ENCODE results near the gene FBXW7.

FBXW7 gene

GRCh38 chr4:152289941-152290340, 246.0 kb downstream of the FBXW7 start:
- Histone ChIP-seq H4K12ac (ENCODE audit: low read depth, low read length) (no peak overlapping the region), H2BK5ac (ENCODE audit: low read depth, low read length, poor library complexity) (no peak overlapping the region), H3K79me1 (ENCODE audit: low read length) (no peaks in the 10 kb centered on the region), H4K91ac (ENCODE audit: low read depth, low read length) (no peak overlapping the region), H3K36me3 (ENCODE audit: control insufficient read depth in 1 of 2, insufficient read depth in 2 of 2, low read length in 2 of 2) (no peaks in the 10 kb centered on the region), H3K14ac (ENCODE audit: low read length) (no peak overlapping the region), H3K4me1 (ENCODE audit: control insufficient read depth in 1 of 2, insufficient read depth in 2 of 2, low read length in 2 of 2) (no peaks in the 10 kb centered on the region), H3K9ac (ENCODE audit: low read length) (no peak overlapping the region), H3K27me3 (ENCODE audit: insufficient read depth, low read length) (no peaks in the 10 kb centered on the region), H3K79me2 (ENCODE audit: control insufficient read depth, insufficient read depth, low read length, poor library complexity) (no peaks in the 10 kb centered on the region), H2BK120ac (ENCODE audit: insufficient read depth, low read length, poor library complexity) (no peak overlapping the region), H3K4ac (ENCODE audit: low read depth, low read length) (no peak overlapping the region), H3K9me3 (ENCODE audit: insufficient read depth, low read depth, low read length) (no peaks in the 10 kb centered on the region), H3K27ac (ENCODE audit: low read depth, low read length) (no peak overlapping the region), H3K18ac (ENCODE audit: low read length) (no peak overlapping the region), H3K23ac (ENCODE audit: low read length) (no peak overlapping the region), H3K4me3 (ENCODE audit: low read depth, low read length) (no peak overlapping the region), H2AFZ (ENCODE audit: insufficient read depth, low read length, poor library complexity) (no peak overlapping the region), H4K8ac (ENCODE audit: low read depth, low read length) (no peak overlapping the region), H3K4me2 (ENCODE audit: low read length) (no peak overlapping the region), H2AK5ac (ENCODE audit: low read length) (no peak overlapping the region), H2BK12ac (ENCODE audit: low read length) (no peak overlapping the region)
- no CpG with 5 or more reads among the region's 4 CpGs for WGBS (ENCODE audit: extremely low coverage, insufficient coverage, insufficient read length)
- no peak for DNase-seq

GRCh38 chr4:152289541-152289940, 246.4 kb downstream of the FBXW7 start:
- no peaks in the 10 kb centered on the region for H3K79me2 ChIP-seq (ENCODE audit: control insufficient read depth, insufficient read depth, low read length, poor library complexity)
- H3K27ac ChIP-seq (ENCODE audit: low read depth, low read length) = no peak overlapping the region
- H3K79me1 ChIP-seq (ENCODE audit: low read length) = no peaks in the 10 kb centered on the region
- no peak overlapping the region for H2AFZ ChIP-seq (ENCODE audit: insufficient read depth, low read length, poor library complexity)
- H3K4me1 ChIP-seq (ENCODE audit: control insufficient read depth in 1 of 2, insufficient read depth in 2 of 2, low read length in 2 of 2) = no peaks in the 10 kb centered on the region
- H3K4me2 ChIP-seq (ENCODE audit: low read length) = no peak overlapping the region
- H4K91ac ChIP-seq (ENCODE audit: low read depth, low read length) = no peak overlapping the region
- no peak overlapping the region for H3K23ac ChIP-seq (ENCODE audit: low read length)
- WGBS (ENCODE audit: extremely low coverage, insufficient coverage, insufficient read length) = no CpG with 5 or more reads among the region's 3 CpGs
- no peaks in the 10 kb centered on the region for H3K27me3 ChIP-seq (ENCODE audit: insufficient read depth, low read length)
- no peak overlapping the region for H3K9ac ChIP-seq (ENCODE audit: low read length)
- H3K18ac ChIP-seq (ENCODE audit: low read length) = no peak overlapping the region
- H3K14ac ChIP-seq (ENCODE audit: low read length) = no peak overlapping the region
- H2AK5ac ChIP-seq (ENCODE audit: low read length) = no peak overlapping the region
- no peak overlapping the region for H2BK12ac ChIP-seq (ENCODE audit: low read length)
- DNase-seq = no peak
- H2BK5ac ChIP-seq (ENCODE audit: low read depth, low read length, poor library complexity) = no peak overlapping the region
- no peak overlapping the region for H4K8ac ChIP-seq (ENCODE audit: low read depth, low read length)
- no peak overlapping the region for H3K4ac ChIP-seq (ENCODE audit: low read depth, low read length)
- no peak overlapping the region for H4K12ac ChIP-seq (ENCODE audit: low read depth, low read length)
- no peaks in the 10 kb centered on the region for H3K9me3 ChIP-seq (ENCODE audit: insufficient read depth, low read depth, low read length)
- H3K36me3 ChIP-seq (ENCODE audit: control insufficient read depth in 1 of 2, insufficient read depth in 2 of 2, low read length in 2 of 2) = no peaks in the 10 kb centered on the region
- H3K4me3 ChIP-seq (ENCODE audit: low read depth, low read length) = no peak overlapping the region
- H2BK120ac ChIP-seq (ENCODE audit: insufficient read depth, low read length, poor library complexity) = no peak overlapping the region

- no peak overlapping the region for H2AK5ac ChIP-seq (ENCODE audit: low read length)
- H3K27me3 ChIP-seq (ENCODE audit: insufficient read depth, low read length) = no peaks in the 10 kb centered on the region
- H3K4me3 ChIP-seq (ENCODE audit: low read depth, low read length) = no peak overlapping the region
- no peaks in the 10 kb centered on the region for H3K79me1 ChIP-seq (ENCODE audit: low read length)
- no peak overlapping the region for H3K14ac ChIP-seq (ENCODE audit: low read length)
- no peak overlapping the region for H3K23ac ChIP-seq (ENCODE audit: low read length)
- H3K18ac ChIP-seq (ENCODE audit: low read length) = no peak overlapping the region
- H3K4me2 ChIP-seq (ENCODE audit: low read length) = no peak overlapping the region
- no peak overlapping the region for H4K12ac ChIP-seq (ENCODE audit: low read depth, low read length)
- peaks cover 4% of the 10 kb centered on the region for H3K9me3 ChIP-seq (ENCODE audit: insufficient read depth, low read depth, low read length)
- no peak overlapping the region for H2BK5ac ChIP-seq (ENCODE audit: low read depth, low read length, poor library complexity)
- H2BK120ac ChIP-seq (ENCODE audit: insufficient read depth, low read length, poor library complexity) = no peak overlapping the region
- no peaks in the 10 kb centered on the region for H3K36me3 ChIP-seq (ENCODE audit: control insufficient read depth in 1 of 2, insufficient read depth in 2 of 2, low read length in 2 of 2)
- no CpG with 5 or more reads among the region's 2 CpGs for WGBS (ENCODE audit: extremely low coverage, insufficient coverage, insufficient read length)
- no peak overlapping the region for H3K27ac ChIP-seq (ENCODE audit: low read depth, low read length)
- H2AFZ ChIP-seq (ENCODE audit: insufficient read depth, low read length, poor library complexity) = no peak overlapping the region
- no peak overlapping the region for H3K4ac ChIP-seq (ENCODE audit: low read depth, low read length)
- H4K8ac ChIP-seq (ENCODE audit: low read depth, low read length) = no peak overlapping the region
- H3K4me1 ChIP-seq (ENCODE audit: control insufficient read depth in 1 of 2, insufficient read depth in 2 of 2, low read length in 2 of 2) = peaks cover 3% of the 10 kb centered on the region in 2 experiments
- DNase-seq = no peak
- H4K91ac ChIP-seq (ENCODE audit: low read depth, low read length) = no peak overlapping the region
- no peaks in the 10 kb centered on the region for H3K79me2 ChIP-seq (ENCODE audit: control insufficient read depth, insufficient read depth, low read length, poor library complexity)
- H3K9ac ChIP-seq (ENCODE audit: low read length) = no peak overlapping the region
- no peak overlapping the region for H2BK12ac ChIP-seq (ENCODE audit: low read length)
Measured at GRCh38 chr4:152283801-152284470, 252.0 kb downstream of the FBXW7 start.

- Histone ChIP-seq H3K4me1 (ENCODE audit: control insufficient read depth in 1 of 2, insufficient read depth in 2 of 2, low read length in 2 of 2) (peaks cover 11% of the 10 kb centered on the region in 2 experiments), H4K8ac (ENCODE audit: low read depth, low read length) (no peak overlapping the region), H3K4me3 (ENCODE audit: low read depth, low read length) (no peak overlapping the region), H3K79me1 (ENCODE audit: low read length) (no peaks in the 10 kb centered on the region), H3K4me2 (ENCODE audit: low read length) (no peak overlapping the region), H3K9ac (ENCODE audit: low read length) (no peak overlapping the region), H3K14ac (ENCODE audit: low read length) (no peak overlapping the region), H3K27ac (ENCODE audit: low read depth, low read length) (no peak overlapping the region), H3K4ac (ENCODE audit: low read depth, low read length) (no peak overlapping the region), H2AK5ac (ENCODE audit: low read length) (no peak overlapping the region), H2AFZ (ENCODE audit: insufficient read depth, low read length, poor library complexity) (no peak overlapping the region), H3K9me3 (ENCODE audit: insufficient read depth, low read depth, low read length) (peaks cover 4% of the 10 kb centered on the region), H2BK12ac (ENCODE audit: low read length) (no peak overlapping the region), H3K27me3 (ENCODE audit: insufficient read depth, low read length) (no peaks in the 10 kb centered on the region), H3K79me2 (ENCODE audit: control insufficient read depth, insufficient read depth, low read length, poor library complexity) (no peaks in the 10 kb centered on the region), H3K36me3 (ENCODE audit: control insufficient read depth in 1 of 2, insufficient read depth in 2 of 2, low read length in 2 of 2) (no peaks in the 10 kb centered on the region), H3K23ac (ENCODE audit: low read length) (no peak overlapping the region), H4K91ac (ENCODE audit: low read depth, low read length) (no peak overlapping the region), H4K12ac (ENCODE audit: low read depth, low read length) (no peak overlapping the region), H3K18ac (ENCODE audit: low read length) (no peak overlapping the region), H2BK120ac (ENCODE audit: insufficient read depth, low read length, poor library complexity) (no peak overlapping the region), H2BK5ac (ENCODE audit: low read depth, low read length, poor library complexity) (no peak overlapping the region)
- no peak for DNase-seq
- no CpG with 5 or more reads among the region's 6 CpGs for WGBS (ENCODE audit: extremely low coverage, insufficient coverage, insufficient read length)
Measured at GRCh38 chr4:152281822-152282221, 254.1 kb downstream of the FBXW7 start.
